ENCODE data around the gene KRTAP1-5. TPM values are rescaled to one million over a fixed set of nuclear protein-coding genes. Genes with fewer than 3 reads are reported as not detected.
"Not testable (repeated sequence)": the region's sequence is repeated elsewhere in the genome, so short reads cannot be mapped to it uniquely, and the experiment has no call there.

Gene KRTAP1-5
- total RNA-seq, 4 donors from 2014 or later: not detected

GRCh38 chr17:41042953-41043352 lies 15.9 kb upstream of the KRTAP1-5 start:
- no peak for TF ChIP-seq POLR2A (IDR thresholded peaks at IDR 0.05)
- 77 to 83% methylated on average over 1 of the region's 1 CpG for WGBS, 2 donors
- intact Hi-C loops (cut with DNase I): no loop called here
- H3K36me3 ChIP-seq: no peaks in the 10 kb centered on the region
- H3K27ac ChIP-seq: no peak overlapping the region
- DNase-seq: no peak
- no peaks in the 10 kb centered on the region for H3K9me3 ChIP-seq
- H3K4me1 ChIP-seq: no peaks in the 10 kb centered on the region
- H3K4me3 ChIP-seq (replicated peaks in 1 of 3): no peak overlapping the region
- H3K27me3 ChIP-seq: no peaks in the 10 kb centered on the region

GRCh38 chr17:41040783-41041571 lies 14.0 kb upstream of the KRTAP1-5 start, which contains the start of gene KRTAP1-1:
Gene KRTAP1-1 (minus strand): TSS chr17:41041450. CDS start chr17:41041397, 53 bp downstream.
- intact Hi-C loops (cut with DNase I); H3K4me1 ChIP-seq; H3K9me3 ChIP-seq; H3K4me3 ChIP-seq (replicated peaks in 1 of 3); H3K36me3 ChIP-seq; H3K27ac ChIP-seq; DNase-seq; H3K27me3 ChIP-seq: not testable (repeated sequence)
- WGBS, 2 donors: 77 to 84% methylated on average over 3 to 12 of the region's 14 CpGs

- Histone ChIP-seq H3K4me1 (no peaks in the 10 kb centered on the region), H3K27me3 (no peaks in the 10 kb centered on the region), H3K9me3 (no peaks in the 10 kb centered on the region), H3K27ac (no peak overlapping the region), H3K4me3 (replicated peaks in 1 of 3) (no peak overlapping the region), H3K36me3 (no peaks in the 10 kb centered on the region)
- no peak for DNase-seq
- WGBS, 2 donors: 80 to 83% methylated on average over 2 of the region's 2 CpGs
- intact Hi-C loops (cut with DNase I): no loop called here
- TF ChIP-seq CTCF (IDR thresholded peaks at IDR 0.05) (no peak), POLR2A (IDR thresholded peaks at IDR 0.05) (no peak)
Observed at GRCh38 chr17:41037853-41038350, 10.9 kb upstream of the KRTAP1-5 start.

GRCh38 chr17:41034346-41034935 lies 7.4 kb upstream of the KRTAP1-5 start, which contains the start of gene KRTAP1-3:
Gene KRTAP1-3 (minus strand): TSS chr17:41034874. CDS start chr17:41034821, 53 bp downstream.
- H3K27ac ChIP-seq; intact Hi-C loops (cut with DNase I); DNase-seq; H3K4me1 ChIP-seq; H3K9me3 ChIP-seq; H3K36me3 ChIP-seq; H3K4me3 ChIP-seq (replicated peaks in 1 of 3); H3K27me3 ChIP-seq: not testable (repeated sequence)
- WGBS, 2 donors: 85 to 88% methylated on average over 5 to 8 of the region's 10 CpGs

- TF ChIP-seq CTCF (IDR thresholded peaks at IDR 0.05) (no peak), POLR2A (IDR thresholded peaks at IDR 0.05) (no peak)
- Histone ChIP-seq H3K36me3 (no peaks in the 10 kb centered on the region), H3K4me3 (replicated peaks in 1 of 3) (no peak within 1 kb of the TSS), H3K27me3 (no peaks in the 10 kb centered on the region), H3K4me1 (no peaks in the 10 kb centered on the region), H3K27ac (no peak within 1 kb of the TSS), H3K9me3 (no peaks in the 10 kb centered on the region)
- DNase-seq: no peak
- intact Hi-C loops (cut with DNase I): no loop called here
- 85 to 88% methylated on average over 2 to 11 of the region's 12 CpGs for WGBS, 2 donors
Observed at GRCh38 chr17:41029633-41030245, 2.7 kb upstream of the KRTAP1-5 start, which contains the start of gene KRTAP1-4. Gene KRTAP1-4 (minus strand): TSS chr17:41030195. CDS start chr17:41030078, 117 bp downstream.

- H3K4me1 ChIP-seq: no peaks in the 10 kb centered on the region
- H3K9me3 ChIP-seq: no peaks in the 10 kb centered on the region
- no peak overlapping the region for H3K27ac ChIP-seq
- intact Hi-C loops (cut with DNase I): no loop called here
- 79 to 81% methylated on average over 3 of the region's 3 CpGs for WGBS, 2 donors
- no peak for DNase-seq
- H3K4me3 ChIP-seq (replicated peaks in 1 of 3): no peak overlapping the region
- TF ChIP-seq CTCF (IDR thresholded peaks at IDR 0.05) (no peak), POLR2A (IDR thresholded peaks at IDR 0.05) (no peak)
- H3K36me3 ChIP-seq: no peaks in the 10 kb centered on the region
- no peaks in the 10 kb centered on the region for H3K27me3 ChIP-seq
Observed at GRCh38 chr17:41024697-41025096, 2.3 kb downstream of the KRTAP1-5 start.
